GM21515 (cell line): Measurements from ENCODE around the gene RB1.

Experiments
- ATAC-seq: cut with Tn5 transposase; IDR thresholded peaks from one replicate; pipeline ENCODE4 v1.9.1; 2021; ENCODE audit not compliant: unreplicated experiment

RB1 gene

GRCh38 chr13:48303359-48304142, at the start of gene RB1:
Gene RB1 (plus strand): TSS chr13:48303751. CDS start chr13:48303913, 162 bp downstream.
- ATAC-seq: peak; percentile 78

- no peak for ATAC-seq
Measured at GRCh38 chr13:48253849-48254248, 49.7 kb upstream of the RB1 start.

GRCh38 chr13:48255090-48255489, 48.5 kb upstream of the RB1 start:
- no peak for ATAC-seq

- ATAC-seq: no peak
Measured at GRCh38 chr13:48255954-48256353, 47.6 kb upstream of the RB1 start.

GRCh38 chr13:48258002-48258401, 45.5 kb upstream of the RB1 start:
- no peak for ATAC-seq

GRCh38 chr13:48258430-48258829, 45.1 kb upstream of the RB1 start:
- no peak for ATAC-seq

- no peak for ATAC-seq
Measured at GRCh38 chr13:48260970-48261369, 42.6 kb upstream of the RB1 start.

GRCh38 chr13:48263196-48263595, 40.4 kb upstream of the RB1 start:
- ATAC-seq: no peak

GRCh38 chr13:48264058-48264457, 39.5 kb upstream of the RB1 start:
- no peak for ATAC-seq

GRCh38 chr13:48265217-48265815, 38.2 kb upstream of the RB1 start:
- ATAC-seq: peak; percentile 70

GRCh38 chr13:48266150-48266549, 37.4 kb upstream of the RB1 start:
- ATAC-seq: no peak

GRCh38 chr13:48266701-48267639, 36.6 kb upstream of the RB1 start:
- ATAC-seq: no peak

- ATAC-seq: no peak
Measured at GRCh38 chr13:48268019-48268418, 35.5 kb upstream of the RB1 start.

- ATAC-seq: no peak
Measured at GRCh38 chr13:48273346-48273745, 30.2 kb upstream of the RB1 start.

GRCh38 chr13:48275507-48275906, 28.0 kb upstream of the RB1 start:
- ATAC-seq: no peak

- ATAC-seq: no peak
Measured at GRCh38 chr13:48278806-48279205, 24.7 kb upstream of the RB1 start.

GRCh38 chr13:48281556-48281955, 22.0 kb upstream of the RB1 start:
- no peak for ATAC-seq

GRCh38 chr13:48291730-48292129, 11.8 kb upstream of the RB1 start:
- no peak for ATAC-seq

GRCh38 chr13:48292650-48293049, 10.9 kb upstream of the RB1 start:
- no peak for ATAC-seq

- ATAC-seq: no peak
Measured at GRCh38 chr13:48294653-48295052, 8.9 kb upstream of the RB1 start.

GRCh38 chr13:48295271-48295670, 8.3 kb upstream of the RB1 start:
- ATAC-seq: no peak

GRCh38 chr13:48296528-48296927, 7.0 kb upstream of the RB1 start:
- no peak for ATAC-seq
